ENCODE results near the gene GADL1.

DNA sequence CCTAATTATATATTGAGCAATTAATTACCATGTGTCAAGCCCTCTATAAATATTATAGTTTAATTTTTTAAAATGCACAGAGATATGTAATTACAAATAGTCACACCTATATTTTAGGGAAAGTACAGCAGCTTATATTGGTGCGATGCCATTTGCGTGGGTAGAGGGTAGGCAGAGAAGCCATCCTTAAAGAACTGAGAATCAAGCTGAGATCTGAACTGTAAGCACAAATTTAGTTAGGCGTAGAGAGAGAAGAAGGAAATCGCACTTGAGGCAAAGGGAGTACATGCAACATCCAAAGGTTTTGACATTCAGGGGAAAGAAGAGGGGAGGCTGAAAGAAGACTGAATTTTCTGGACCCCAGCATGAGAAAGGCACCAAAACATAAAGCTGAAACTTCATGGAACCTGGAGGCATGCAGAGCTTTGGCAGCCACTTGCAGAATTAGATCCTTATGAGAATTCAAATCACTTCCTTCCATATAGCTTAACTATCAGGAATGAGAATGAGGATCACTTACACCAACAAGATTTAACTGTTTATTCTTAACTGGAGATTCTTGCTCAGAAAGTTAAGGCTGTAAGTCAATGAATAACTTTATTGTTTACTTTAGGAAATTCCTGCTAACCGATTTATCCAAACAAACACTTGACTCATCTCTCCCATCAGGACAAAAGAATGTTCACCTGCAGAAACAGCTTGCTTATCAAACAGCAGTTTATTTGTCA lies 173.7 kb downstream of the GADL1 start:
- no peak for TF ChIP-seq EZH2 (IDR thresholded peaks at IDR 0.05; ENCODE audit: insufficient read depth, poor library complexity, severe bottlenecking)
- TF ChIP-seq EZH2phosphoT487 (IDR thresholded peaks at IDR 0.05; ENCODE audit: insufficient read depth, low read depth) = no peak
